Activated B cell treated with CpG ODN at 0.5 μM for 24 hours (primary cell): ENCODE data around the gene HPS3. TPM values are rescaled to one million over a fixed set of nuclear protein-coding genes. Genes with fewer than 3 reads are reported as not detected.

ENCODE experiments used
- ATAC-seq: fragments of 200-7000 bp; cut with Tn5 transposase; one replicate; pipeline ENCODE4 v1.10.0; 2021; ENCODE audit warnings: low read depth, mild to moderate bottlenecking, moderate library complexity
- CTCF ChIA-PET: fragments of 350-600 bp; sonication (Branson Sonifier 250); formaldehyde crosslinking; loops from one replicate; lab custom pipeline; 2021; ENCODE audit warnings: antibody characterized with exemption; lab: Charles Lee
- POLR2A ChIA-PET: fragments of 350-600 bp; sonication (Branson Sonifier 250); formaldehyde crosslinking; loops from one replicate; lab custom pipeline; 2021; ENCODE audit warnings: antibody characterized with exemption; lab: Charles Lee
- DNase-seq: peaks from one replicate; pipeline ENCODE4 v3.0.0; 2022
- H3K27ac Mint-ChIP-seq: one replicate; pipeline ENCODE4 v1.8.0; 2020; ENCODE audit warnings: mixed read lengths
- H3K27me3 Mint-ChIP-seq: one replicate; pipeline ENCODE4 v1.8.0; 2021; ENCODE audit warnings: mixed read lengths
- H3K36me3 Mint-ChIP-seq: one replicate; pipeline ENCODE4 v1.8.0; 2021; ENCODE audit warnings: low read depth, mixed read lengths
- H3K4me1 Mint-ChIP-seq: one replicate; pipeline ENCODE4 v1.8.0; 2021; ENCODE audit warnings: mixed read lengths
- H3K4me3 Mint-ChIP-seq: one replicate; pipeline ENCODE4 v1.8.0; 2020; ENCODE audit warnings: mild to moderate bottlenecking, mixed read lengths
- H3K9me3 Mint-ChIP-seq: one replicate; pipeline ENCODE4 v1.8.0; 2020; ENCODE audit warnings: mixed read lengths
- intact Hi-C: fragments of 100-400 bp; cut with micrococcal nuclease; formaldehyde crosslinking; loops from one replicate; pipeline ENCODE4 v1.15.1; 2024
- total RNA-seq: library from RNA; stranded (reverse); gene quantifications from 2 replicates; pipeline ENCODE4 v1.2.3, GENCODE V29; 2022
- TF ChIP-seq, protein P1 (sequence below): fragments of 200-600 bp; IDR thresholded peaks from one replicate; pipeline ENCODE4 v1.8.0; 2022; ENCODE audit warnings: antibody characterized with exemption, mild to moderate bottlenecking

HPS3 gene
- total RNA-seq, 1 donor from 2014 or later: 30.1 TPM

DNA sequence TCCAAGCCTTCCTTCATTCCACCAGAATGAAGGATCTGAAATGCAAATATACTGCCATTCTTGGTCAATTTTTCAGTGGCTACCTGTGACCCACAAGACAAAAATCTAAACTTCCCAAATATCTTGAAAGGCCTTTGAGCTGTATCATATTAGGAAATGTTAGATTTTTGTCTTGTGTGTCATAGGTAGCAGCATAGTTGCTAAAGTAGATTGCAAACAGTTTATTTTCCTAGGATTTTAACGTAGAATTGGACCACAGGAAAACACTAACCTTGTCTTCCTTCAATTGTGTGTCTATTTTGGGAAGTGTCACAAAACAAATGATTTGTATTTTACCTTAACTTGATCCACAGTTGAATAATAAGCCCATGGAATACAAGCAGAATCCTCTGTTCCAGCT lies 49.8 kb downstream of the HPS3 start:
- no peak for DNase-seq
- Mint-ChIP-seq H3K27ac (no peak overlapping the region), H3K36me3 (peaks cover 31% of the 10 kb centered on the region), H3K9me3 (no peaks in the 10 kb centered on the region), H3K4me3 (no peak overlapping the region), H3K27me3 (no peaks in the 10 kb centered on the region), H3K4me1 (peaks cover 2% of the 10 kb centered on the region)
- ChIA-PET POLR2A (no interaction called here), CTCF (interaction anchor here (1.1 kb wide), 1 partner anchor 59 kb away, joined by 4 read pairs; no protein-coding TSS in a partner anchor)
- no peak for ATAC-seq
- TF ChIP-seq, protein P1, sequence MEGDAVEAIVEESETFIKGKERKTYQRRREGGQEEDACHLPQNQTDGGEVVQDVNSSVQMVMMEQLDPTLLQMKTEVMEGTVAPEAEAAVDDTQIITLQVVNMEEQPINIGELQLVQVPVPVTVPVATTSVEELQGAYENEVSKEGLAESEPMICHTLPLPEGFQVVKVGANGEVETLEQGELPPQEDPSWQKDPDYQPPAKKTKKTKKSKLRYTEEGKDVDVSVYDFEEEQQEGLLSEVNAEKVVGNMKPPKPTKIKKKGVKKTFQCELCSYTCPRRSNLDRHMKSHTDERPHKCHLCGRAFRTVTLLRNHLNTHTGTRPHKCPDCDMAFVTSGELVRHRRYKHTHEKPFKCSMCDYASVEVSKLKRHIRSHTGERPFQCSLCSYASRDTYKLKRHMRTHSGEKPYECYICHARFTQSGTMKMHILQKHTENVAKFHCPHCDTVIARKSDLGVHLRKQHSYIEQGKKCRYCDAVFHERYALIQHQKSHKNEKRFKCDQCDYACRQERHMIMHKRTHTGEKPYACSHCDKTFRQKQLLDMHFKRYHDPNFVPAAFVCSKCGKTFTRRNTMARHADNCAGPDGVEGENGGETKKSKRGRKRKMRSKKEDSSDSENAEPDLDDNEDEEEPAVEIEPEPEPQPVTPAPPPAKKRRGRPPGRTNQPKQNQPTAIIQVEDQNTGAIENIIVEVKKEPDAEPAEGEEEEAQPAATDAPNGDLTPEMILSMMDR: no peak
- intact Hi-C loops: no loop called here

DNA sequence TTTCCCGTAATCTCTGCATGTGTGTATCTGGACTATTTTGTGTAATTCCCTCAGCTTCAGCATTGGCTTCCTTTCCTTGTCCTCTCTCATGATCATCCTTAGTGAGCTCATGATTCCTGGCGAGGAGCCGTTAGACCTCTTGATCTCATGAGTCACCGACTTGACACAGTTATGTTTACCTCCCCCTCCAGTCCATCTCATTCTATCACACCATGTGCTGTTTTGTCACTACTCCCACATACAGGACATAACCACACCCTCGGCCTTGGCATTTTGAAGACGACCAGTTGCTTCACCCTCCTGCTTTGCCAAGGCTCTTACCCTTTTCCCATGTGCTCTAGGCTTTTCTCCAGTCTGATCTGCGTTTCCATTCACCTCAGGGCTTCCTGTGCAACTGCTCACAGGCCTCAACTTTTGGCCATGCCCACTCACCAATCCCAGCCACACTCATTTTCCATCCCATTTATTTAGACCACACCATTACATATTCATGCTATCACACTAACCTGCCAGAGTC lies 50.7 kb downstream of the HPS3 start:
- POLR2A ChIA-PET: interaction anchor here (0.6 to 1.1 kb wide), 2 partner anchors 51 to 60 kb away, joined by 3 to 4 read pairs; partner anchors contain the start of gene HPS3
- H3K4me1 Mint-ChIP-seq: no peaks in the 10 kb centered on the region
- H3K9me3 Mint-ChIP-seq: no peaks in the 10 kb centered on the region
- CTCF ChIA-PET: interaction anchor here (1.1 kb wide), 1 partner anchor 59 kb away, joined by 4 read pairs; no protein-coding TSS in a partner anchor
- DNase-seq (no peak), ATAC-seq (no peak)
- no peaks in the 10 kb centered on the region for H3K27me3 Mint-ChIP-seq
- TF ChIP-seq, protein P1: no peak
- no peak overlapping the region for H3K4me3 Mint-ChIP-seq
- intact Hi-C loops: no loop called here
- H3K36me3 Mint-ChIP-seq: peaks cover 25% of the 10 kb centered on the region
- H3K27ac Mint-ChIP-seq: no peak overlapping the region

DNA sequence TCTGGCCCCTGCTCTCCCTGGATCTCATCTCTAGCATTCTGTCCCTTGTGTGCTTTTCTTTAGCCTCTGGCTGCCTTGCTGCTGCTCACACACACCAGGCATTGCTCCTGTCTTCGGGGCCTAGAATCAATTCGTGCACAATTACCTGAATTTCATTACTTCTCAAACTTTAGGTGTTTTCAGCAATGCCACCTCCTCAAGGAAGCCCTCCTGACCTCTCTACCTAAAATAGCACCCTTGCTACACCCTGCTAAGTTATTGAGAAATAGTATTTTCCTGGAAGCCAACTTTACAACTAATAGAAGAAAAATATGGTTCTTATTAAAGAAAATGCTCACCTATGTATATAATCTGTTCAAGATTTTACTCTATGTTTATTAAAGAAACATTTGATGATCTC lies 51.7 kb downstream of the HPS3 start:
- H3K9me3 Mint-ChIP-seq: no peaks in the 10 kb centered on the region
- ATAC-seq (no peak), DNase-seq (no peak)
- TF ChIP-seq, protein P1: no peak
- intact Hi-C loops: no loop called here
- H3K4me1 Mint-ChIP-seq: no peaks in the 10 kb centered on the region
- H3K4me3 Mint-ChIP-seq: no peak overlapping the region
- H3K36me3 Mint-ChIP-seq: peaks cover 16% of the 10 kb centered on the region
- CTCF ChIA-PET: no interaction called here
- no peaks in the 10 kb centered on the region for H3K27me3 Mint-ChIP-seq
- H3K27ac Mint-ChIP-seq: no peak overlapping the region
- POLR2A ChIA-PET: no interaction called here

DNA sequence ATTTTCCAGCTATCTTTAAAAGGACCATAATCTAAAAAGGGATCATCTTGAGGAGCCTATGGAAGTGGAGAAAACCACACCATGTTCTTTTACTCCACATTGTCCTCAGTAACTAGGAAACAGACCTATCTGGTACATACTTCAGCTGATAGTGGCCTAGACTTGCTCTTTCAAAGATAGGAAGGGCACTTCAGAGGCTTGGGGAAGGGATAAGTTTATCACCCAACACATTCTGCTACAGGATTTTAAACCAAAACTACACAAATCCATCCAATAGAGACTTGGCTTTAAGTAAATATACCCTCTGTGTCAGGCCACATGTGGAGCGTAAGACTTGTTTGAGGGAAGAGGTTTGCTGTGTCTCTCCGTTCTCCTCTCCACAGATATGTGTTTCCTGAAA lies 56.8 kb downstream of the HPS3 start:
- CTCF ChIA-PET: no interaction called here
- Mint-ChIP-seq H3K9me3 (no peaks in the 10 kb centered on the region), H3K36me3 (no peaks in the 10 kb centered on the region), H3K27me3 (no peaks in the 10 kb centered on the region), H3K4me3 (no peak overlapping the region), H3K4me1 (no peaks in the 10 kb centered on the region), H3K27ac (no peak overlapping the region)
- DNase-seq (no peak), ATAC-seq (no peak)
- intact Hi-C loops: no loop called here
- TF ChIP-seq, protein P1: no peak
- POLR2A ChIA-PET: no interaction called here

DNA sequence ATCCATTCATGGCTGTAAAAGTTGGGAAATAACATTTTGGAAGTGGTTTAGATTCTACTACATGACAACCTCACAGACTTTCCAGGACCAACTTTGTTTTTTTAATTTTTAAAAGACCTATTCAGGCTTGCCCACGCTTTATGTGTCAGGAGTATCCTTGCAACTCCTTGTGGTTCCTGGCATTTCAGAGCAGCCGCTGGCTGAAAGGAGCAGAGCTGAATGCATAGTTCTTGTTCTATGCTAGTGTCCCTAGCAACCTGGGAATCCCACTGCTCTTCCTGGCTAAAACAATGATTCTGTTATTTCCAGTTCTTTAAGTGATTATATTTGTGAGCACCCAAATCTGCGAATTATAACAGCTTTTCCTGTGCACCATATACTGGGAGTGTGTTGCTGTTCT lies 57.3 kb downstream of the HPS3 start:
- DNase-seq (no peak), ATAC-seq (no peak)
- ChIA-PET CTCF (no interaction called here), POLR2A (no interaction called here)
- H3K27me3 Mint-ChIP-seq: no peaks in the 10 kb centered on the region
- intact Hi-C loops: no loop called here
- TF ChIP-seq, protein P1: no peak
- H3K4me3 Mint-ChIP-seq: no peak overlapping the region
- no peaks in the 10 kb centered on the region for H3K4me1 Mint-ChIP-seq
- no peak overlapping the region for H3K27ac Mint-ChIP-seq
- no peaks in the 10 kb centered on the region for H3K9me3 Mint-ChIP-seq
- H3K36me3 Mint-ChIP-seq: no peaks in the 10 kb centered on the region
